ENCODE results near the gene BLOC1S1.

The BLOC1S1 gene

DNA sequence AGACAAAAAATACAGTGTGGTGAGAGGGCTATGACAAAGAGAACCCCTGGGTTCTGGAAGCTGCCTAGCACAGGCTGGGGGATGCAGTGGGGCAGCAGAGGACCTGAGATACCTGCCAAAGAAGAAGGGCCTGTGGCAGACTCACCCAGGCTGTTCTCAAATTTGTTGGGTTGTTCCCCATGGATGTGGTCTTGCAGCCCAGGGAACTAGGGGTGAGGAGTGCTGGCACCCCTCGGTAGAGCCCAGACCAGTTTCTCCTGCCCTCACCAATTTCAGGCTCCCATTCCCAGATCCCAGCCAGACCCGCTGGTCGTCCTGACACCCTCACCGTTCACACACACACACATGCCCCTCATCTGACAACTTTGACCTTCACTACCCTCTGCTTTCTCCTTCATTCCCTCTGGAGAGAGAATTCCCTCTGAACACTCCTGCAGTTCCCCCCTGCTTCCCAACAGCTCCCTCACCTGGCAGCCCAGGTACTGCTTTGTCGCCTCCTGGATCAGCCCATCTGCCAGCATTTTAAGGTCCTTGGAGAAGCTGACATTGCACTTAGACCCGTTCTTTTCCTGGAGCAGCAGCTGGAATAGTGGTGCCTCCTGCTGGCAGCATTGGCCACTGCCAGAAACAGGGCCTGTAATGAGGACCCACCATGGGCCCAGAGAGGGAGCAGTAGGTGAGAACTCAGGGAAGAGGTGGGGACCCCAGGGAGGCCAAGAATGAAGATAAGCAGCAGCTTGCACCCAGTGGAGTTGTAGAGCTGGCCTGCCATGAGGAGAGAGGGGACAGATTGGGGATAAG lies 21.1 kb downstream of the BLOC1S1 start:
- no peak overlapping the region for H3K4me3 ChIP-seq (ENCODE audit: control insufficient read depth, low read depth, low read length)
- no peak for DNase-seq (ENCODE audit: low read depth)
- TF ChIP-seq, protein P1, sequence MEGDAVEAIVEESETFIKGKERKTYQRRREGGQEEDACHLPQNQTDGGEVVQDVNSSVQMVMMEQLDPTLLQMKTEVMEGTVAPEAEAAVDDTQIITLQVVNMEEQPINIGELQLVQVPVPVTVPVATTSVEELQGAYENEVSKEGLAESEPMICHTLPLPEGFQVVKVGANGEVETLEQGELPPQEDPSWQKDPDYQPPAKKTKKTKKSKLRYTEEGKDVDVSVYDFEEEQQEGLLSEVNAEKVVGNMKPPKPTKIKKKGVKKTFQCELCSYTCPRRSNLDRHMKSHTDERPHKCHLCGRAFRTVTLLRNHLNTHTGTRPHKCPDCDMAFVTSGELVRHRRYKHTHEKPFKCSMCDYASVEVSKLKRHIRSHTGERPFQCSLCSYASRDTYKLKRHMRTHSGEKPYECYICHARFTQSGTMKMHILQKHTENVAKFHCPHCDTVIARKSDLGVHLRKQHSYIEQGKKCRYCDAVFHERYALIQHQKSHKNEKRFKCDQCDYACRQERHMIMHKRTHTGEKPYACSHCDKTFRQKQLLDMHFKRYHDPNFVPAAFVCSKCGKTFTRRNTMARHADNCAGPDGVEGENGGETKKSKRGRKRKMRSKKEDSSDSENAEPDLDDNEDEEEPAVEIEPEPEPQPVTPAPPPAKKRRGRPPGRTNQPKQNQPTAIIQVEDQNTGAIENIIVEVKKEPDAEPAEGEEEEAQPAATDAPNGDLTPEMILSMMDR (IDR thresholded peaks at IDR 0.05; ENCODE audit: control insufficient read depth, insufficient read depth, low read depth, low read length, missing control alignments): peak; percentile 95

DNA sequence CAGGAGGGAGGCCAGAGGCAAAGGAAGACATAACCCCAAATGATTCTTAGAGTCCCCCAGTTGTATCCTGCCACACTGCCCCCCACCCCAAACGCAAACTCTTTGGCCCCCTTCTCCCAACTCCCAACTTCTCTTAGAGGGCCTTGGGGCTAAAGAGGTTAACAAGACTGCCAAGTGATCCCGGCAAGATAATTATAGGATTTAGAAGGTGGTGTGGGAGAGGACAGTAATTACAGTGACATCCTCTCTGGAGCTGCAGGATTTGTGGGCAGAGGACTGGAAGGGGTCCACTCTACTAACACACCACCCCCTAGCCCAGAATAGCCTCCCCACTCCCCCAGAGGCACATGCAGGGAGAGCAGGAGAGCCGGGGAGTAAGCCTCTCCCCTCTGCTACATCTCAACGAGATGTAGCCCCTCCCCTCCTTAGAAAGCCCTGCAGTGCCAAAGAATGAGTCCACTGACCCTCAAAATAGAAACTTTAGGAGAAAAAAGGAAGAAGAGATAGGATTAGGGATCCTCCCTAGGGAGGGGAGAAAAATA lies 21.8 kb downstream of the BLOC1S1 start:
- TF ChIP-seq, protein P1 (IDR thresholded peaks at IDR 0.05; ENCODE audit: control insufficient read depth, insufficient read depth, low read depth, low read length, missing control alignments): no peak
- no peak overlapping the region for H3K4me3 ChIP-seq (ENCODE audit: control insufficient read depth, low read depth, low read length)
- DNase-seq (ENCODE audit: low read depth): no peak

DNA sequence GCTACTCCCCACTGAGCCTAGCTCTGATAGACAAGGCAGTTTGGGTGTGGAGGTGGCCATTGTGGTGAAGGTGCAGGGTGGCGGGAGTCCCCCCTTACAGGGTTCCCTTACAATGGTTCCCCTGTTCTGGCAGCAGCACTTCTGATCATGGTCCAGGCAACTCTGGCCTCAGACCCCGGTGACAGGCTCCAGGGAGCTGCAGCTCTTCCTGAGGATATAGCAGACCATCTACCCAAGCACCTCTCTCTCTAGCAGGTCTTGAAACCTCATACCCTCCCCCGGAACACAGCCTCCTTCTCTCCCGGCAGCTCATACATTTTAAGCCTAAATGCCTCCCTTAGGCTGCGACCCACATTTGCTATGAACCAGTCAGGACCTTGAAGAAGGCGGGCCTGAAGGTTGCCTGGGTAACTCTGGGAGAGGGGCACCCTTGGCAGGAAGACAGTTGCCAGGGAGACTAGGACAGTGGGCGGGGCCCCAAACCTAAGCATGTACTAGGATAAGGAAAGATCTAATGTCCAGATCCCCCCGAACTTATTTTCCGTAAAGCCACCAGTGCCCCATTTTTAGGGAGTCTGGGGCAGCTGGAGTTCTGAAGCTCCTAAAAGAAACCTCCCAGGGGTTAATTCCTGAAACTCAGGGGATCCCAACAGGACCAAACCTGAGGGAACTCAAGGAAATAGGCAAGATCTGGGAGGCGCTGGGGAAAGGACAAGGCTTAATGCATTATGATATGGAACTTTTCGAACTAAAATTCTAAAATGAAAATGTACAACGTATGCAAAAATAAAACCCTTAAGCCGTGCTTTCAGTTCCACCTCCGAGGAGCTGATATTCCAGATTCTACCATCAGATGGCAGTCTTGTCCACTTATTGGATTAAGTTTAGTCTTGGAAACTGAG lies 22.5 kb downstream of the BLOC1S1 start:
- TF ChIP-seq, protein P1 (IDR thresholded peaks at IDR 0.05; ENCODE audit: control insufficient read depth, insufficient read depth, low read depth, low read length, missing control alignments): peak; percentile 76
- no peak for DNase-seq (ENCODE audit: low read depth)
- H3K4me3 ChIP-seq (ENCODE audit: control insufficient read depth, low read depth, low read length): peak overlapping the region; percentile 60

DNA sequence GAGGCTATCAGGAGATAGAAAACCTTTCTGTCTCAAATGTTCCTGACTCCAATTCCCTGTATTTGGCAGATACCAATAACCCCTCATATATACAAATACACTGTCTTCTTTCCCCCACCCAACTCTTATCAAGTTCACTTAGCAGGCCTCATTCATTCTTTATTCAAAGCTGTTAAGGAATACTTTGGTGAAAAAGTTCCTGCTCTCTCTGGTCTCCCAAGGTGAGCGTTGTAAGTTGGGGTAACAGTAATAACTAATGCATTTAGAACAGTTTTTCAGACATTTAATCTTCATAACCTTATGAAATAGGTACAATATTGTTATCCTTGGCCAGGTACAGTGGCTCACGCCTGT lies 23.2 kb downstream of the BLOC1S1 start:
- no peak overlapping the region for H3K4me3 ChIP-seq (ENCODE audit: control insufficient read depth, low read depth, low read length)
- TF ChIP-seq, protein P1 (IDR thresholded peaks at IDR 0.05; ENCODE audit: control insufficient read depth, insufficient read depth, low read depth, low read length, missing control alignments): no peak
- DNase-seq (ENCODE audit: low read depth): no peak

DNA sequence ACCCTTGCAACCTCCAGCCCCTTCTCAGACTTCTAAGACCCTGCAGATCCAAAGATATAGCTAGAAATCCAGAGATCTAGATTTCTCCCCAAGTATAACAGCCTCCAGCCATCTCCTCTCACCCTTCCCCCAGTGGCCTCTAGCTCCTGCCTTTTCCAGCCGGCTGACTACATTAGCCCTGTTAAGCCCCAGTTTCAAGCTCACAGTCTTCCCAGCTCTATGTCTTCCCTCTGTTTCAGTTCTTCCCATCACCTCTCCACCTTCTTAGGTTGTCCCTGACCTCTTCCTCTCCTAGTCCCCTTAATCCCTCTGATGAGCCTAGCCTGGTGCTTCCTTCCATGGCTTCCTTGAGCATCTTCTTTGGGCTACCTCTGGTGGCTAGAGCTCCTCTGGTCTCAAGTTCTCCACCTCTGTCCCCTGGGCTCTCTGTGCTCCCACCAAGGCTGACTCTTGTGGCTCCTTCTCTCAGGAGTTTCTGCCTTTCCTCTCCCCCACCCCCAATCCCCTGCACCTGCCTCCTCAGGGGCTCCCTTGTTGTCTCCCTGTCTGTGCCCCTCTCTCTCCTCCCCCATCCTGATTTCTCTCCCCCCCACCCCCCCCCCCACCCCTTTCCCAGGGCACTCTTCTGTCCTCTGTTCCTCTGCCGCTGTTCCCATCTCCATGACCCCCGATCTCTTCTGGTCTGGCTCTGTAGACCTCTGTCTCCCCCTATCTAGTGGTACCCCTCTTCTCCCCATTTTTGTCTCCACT lies 26.3 kb downstream of the BLOC1S1 start:
- DNase-seq (ENCODE audit: low read depth): no peak
- TF ChIP-seq, protein P1 (IDR thresholded peaks at IDR 0.05; ENCODE audit: control insufficient read depth, insufficient read depth, low read depth, low read length, missing control alignments): no peak
- H3K4me3 ChIP-seq (ENCODE audit: control insufficient read depth, low read depth, low read length): peak overlapping the region; percentile 39

Measured in AG09309 (cell line).